NCI-H524 treated with DMSO at 0.1 percent for 48 hours (cell line): ENCODE data around the gene TAF13.
"Not testable (repeated sequence)": the region's sequence is repeated elsewhere in the genome, so short reads cannot be mapped to it uniquely, and the experiment has no call there.

ENCODE experiments used
- DNase-seq: peaks from one replicate; lab custom pipeline; 2025; lab: John Stamatoyannopoulos, UW

Gene TAF13

DNA sequence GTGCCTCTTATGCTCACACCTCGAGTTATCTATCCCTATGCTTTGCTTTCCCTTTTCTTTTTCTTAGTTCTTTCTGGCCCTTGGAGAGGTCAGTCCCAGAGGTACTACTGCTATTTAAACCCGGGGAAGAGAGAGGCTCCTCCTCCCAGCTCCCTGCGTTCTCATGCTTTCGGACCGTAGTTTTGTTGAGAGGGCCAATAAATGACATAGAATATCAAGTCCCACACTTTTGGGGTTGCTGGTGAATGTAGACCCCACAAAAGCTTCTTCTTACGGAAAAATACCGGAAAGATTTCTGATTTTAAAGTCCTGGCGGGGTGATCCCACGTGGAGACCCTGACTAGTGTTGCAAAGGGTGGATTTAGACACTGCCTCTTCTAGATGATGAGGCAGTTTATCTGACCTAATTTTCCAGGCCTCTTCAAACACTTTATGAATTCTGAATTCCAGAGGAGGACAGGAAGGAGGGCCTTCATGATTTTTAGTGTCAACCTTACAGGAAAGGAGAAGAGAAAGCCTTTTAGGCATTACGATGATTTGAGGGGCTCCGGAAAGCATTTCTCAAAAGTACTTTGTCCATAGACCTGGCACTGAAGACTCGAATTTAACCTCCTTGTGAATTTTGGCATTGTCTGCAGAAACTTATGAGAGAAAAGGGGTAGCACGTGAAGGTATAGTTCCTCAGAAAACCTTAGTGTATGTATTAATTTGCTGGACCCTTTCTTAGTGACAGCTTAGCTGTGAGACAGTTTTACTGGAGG is 15.5 kb upstream of the TAF13 start:
- DNase-seq = no peak

DNA sequence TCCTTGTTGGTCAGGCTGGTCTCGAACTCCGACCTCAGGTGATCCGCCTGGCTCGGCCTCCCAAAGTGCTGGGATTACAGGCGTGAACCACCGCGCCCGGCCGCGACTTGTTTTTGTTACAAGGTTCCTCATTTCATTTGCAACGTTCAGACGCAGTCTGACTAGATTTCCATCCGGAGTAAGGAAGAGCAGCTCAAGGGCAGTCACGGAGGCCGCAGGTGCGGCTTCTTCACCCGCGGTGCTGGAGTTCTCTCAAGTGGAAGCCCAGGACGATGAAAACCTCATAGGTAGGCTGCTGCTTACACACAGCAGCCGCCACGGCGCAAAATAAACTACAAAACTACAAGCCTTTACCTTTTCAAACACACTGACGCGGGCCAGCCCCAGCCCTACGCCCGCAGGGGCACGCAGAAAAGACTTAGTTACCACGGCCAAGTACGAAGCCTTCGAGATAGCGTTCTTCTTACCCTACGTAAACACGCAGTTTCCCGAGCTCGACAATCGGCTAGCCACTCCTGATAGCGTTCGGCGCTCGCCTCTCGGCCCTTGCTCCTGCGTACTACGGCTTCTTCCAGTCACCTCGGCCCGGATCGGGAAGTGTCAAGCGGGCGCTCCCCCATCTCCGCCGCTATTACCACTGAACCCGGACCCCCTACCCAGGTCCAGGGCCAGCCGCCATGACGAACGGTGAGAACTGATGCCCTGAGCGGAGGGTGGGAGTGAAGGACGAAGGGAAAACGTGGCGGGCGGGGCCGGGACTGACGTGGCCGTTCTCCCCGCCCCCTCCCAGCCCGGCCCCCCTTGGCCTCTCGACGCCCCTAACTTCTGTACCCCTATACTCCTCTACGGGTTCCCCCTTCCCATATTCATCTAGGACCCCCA is 14.6 kb upstream of the TAF13 start, which contains the start of gene TMEM167B:
Gene TMEM167B (plus strand): TSS at position 569 of the 882 bp plus-strand sequence. CDS start 109 bp downstream, at position 678.
- DNase-seq = peak; percentile 47

DNA sequence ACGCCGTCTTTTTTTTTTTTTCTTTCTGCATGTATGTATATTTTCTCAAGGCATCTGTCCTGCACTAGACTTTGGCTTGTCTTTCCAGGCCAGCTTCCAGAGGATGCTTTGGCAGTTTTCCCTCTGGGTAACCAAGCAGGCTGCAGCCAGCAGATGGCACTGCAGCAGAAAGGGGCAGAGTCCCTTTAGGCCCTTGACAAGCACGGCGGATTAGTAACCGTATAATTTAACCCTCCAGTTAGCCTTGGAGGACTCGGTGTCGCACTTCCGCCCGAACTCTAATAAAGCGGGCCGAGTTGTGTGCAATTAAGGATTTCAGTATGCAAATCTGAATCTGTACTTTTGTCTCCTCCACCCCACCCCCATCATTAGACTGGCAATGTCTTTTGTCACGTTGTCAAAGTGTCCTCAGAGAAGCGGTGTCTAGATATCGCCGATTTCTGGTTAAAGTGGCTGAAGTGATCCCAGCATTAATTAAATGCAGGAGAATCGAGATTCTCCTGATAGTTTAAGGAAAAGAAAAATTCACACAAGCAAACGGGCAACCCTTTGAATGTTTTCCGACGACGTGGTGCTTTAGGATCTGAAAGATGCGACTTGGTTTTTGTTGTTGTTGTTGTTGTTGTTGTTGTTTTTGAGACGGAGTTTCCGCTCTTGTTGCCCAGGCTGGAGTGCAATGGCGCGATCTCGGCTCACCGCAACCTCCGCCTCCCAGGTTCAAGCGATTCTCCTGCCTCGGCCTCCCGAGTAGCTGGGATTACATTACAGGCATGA is 13.6 kb upstream of the TAF13 start:
- peak; percentile 74 for DNase-seq

DNA sequence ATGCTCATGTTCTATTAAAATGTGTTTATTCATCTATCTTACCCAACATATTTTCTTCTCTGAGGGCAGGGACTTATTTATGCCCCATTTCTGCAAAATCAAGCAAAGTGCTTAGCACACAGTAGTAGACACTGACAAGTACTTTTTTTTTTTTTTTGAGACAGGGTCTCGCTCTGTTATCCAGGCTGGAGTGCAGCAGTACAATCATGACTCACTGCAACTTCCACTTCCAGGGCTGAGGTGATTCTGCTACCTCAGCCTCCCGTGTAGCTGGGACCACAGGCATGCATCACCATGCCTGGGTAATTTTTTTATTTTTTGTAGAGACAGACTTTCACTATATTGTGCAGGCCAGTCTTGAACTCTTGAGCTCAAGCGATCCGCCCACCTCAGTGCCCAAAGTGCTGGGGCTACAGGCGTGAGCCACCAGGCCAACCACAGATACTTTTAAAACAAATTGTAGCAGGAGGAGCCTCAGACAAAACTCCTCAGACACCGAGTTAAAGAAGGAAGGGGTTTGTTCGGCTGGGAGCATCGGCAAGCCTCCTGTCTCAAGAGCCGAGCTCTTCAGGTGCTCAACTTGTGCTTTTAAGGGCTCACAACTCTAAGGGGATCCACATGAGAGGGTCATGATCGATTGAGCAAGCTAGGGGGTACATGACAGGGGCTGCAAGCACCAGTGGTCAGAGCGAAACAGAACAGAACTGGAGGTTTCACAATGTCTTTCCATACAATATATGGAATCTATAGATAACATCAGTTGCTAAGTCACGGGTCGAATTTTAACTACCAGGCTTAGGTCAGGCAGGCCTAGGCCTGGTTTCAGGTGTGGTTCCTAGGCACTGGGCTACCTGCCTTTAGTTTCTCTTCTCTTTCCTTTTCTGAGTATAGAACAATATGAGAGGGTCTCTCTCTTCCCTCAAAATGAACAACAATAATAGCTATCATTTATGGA is 9.0 kb upstream of the TAF13 start:
- no peak for DNase-seq

DNA sequence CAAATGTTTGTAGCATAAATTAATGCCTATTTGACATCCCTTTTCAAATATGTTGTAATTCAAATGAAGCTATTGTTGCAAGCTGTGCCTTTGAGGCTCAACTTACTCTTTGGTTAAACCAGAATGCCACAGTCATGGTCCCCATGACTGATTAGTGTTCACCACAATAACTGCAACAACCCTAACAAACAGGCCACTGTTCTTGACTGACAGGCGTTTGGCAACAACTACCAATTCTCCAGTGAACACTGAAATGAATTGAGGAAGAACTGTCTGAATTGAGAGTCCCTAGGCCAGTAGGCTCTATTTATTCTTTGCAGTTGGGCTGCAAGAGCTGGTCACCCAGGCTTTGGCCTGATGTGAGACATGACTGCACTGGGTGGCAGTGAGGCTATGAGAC is 8.1 kb upstream of the TAF13 start:
- DNase-seq = no peak

DNA sequence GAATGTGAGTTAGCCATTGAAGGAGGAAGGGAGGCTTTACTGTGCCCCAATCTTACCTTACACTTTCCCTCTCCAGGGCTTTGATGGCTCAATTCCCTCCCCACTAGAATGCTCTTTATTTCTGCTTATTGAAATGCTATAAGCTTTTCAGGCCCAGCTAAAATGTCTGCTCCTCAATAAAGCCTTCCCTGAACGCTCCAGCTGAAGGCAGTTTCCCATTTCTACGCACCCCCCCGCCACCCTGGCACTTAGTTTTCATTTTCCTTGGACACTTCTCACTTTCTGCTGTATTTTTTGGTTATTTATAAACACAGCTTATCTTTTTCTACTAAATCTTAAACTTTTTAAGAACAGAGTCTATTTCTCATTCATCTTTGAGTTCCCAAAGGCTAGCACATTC is 7.7 kb upstream of the TAF13 start:
- no peak for DNase-seq

DNA sequence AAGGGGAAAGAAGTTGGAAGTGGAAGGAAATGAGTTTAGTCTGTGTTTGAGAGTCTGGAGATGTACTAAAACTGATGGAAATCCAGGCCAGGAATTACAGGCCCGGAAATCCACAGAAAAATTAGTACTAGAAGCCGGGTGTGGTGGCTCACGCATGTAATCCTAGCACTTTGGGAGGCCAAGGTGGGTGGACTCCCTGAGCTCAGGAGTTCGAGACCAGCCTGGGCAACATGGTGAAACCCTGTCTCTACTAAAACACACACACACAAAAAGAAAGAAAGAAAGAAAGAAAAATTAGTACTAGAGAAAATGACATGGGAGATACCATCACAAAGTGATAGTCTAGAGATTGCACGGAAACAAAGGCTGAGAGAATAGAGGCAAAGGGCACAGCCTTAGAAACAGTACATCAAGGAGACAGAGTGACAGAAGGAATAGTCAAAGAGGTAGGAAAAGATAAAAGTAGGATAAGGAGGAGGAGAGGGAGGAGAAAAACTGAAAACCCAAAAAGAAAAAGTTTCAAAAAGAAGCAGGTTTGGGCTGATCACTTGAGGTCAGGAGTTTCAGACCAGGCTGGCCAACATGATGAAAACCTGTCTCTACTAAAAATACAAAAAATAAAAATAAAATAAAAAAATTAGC is 4.8 kb upstream of the TAF13 start:
- DNase-seq = no peak

DNA sequence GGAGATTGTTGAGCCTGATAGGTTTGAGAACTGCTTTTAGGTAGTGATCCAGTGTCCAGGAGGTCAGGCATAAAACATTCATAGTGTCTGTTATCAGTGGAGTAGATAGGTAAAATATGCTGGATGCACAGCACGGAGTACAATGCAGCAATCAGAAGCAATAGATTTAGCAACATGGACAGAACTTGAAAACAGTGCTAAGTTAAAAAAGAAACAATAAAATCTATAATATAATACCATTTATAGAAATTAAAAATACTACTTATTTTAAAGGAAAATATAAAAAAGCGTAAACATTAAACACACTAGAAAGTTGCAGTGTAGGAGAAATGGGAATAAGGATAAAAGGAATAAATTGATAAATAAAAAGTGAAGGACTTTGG is 3.4 kb upstream of the TAF13 start:
- no peak for DNase-seq

DNA sequence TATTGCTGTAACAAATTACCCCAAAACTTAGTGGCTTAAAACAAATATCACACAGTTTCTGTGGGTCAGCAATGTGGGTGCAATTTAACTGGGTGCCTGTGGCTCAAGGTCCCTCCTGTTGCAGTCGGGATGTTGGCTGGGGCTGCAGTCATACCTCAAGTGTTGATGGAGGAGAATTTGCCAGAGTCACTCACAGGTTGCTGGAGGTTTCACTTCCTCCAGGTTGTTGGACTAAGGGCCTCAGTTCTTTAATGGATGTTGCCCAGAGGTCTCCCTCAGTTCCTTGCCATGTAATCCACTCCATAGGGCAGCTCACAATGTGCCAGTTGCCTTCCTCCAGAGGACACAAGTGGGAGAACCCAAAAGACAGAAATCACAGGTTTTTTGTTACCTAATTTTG is 2.5 kb upstream of the TAF13 start:
- DNase-seq = no peak

DNA sequence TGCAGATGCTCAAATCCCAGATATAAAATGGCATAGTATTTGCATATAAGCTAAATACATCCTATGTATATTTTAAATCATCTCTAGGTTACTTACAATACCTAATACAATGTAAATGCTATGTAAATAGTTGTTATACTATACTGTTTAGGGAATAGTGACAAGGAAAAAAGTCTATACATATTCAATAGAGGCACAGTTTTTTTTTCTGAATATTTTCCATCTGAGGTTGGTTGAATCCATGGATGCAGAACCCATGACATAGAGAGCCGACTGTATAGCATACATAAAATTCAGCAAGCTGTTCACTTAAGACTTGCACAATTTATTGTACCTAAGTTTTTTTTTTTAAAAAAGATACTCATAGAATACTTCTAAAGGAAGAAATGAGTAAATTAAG is 6.5 kb downstream of the TAF13 start:
- no peak for DNase-seq

DNA sequence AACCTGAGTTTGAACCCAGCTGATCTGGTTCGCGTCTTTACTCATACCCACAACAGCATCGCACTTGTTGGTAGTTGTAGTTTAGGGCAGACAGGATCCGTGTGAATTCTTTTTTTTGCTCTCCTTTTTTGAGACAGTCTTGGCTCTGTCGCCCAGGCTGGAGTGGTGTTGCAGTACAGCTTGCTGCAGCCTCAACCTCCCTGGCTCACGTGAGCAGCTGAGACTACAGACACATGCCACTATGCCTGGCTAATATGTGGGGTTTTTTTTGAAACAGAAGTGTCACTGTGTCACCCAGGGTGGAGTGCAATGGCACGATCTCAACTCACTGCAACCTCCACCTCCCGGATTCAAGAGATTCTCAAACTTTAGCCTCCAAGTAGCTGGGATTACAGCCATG is 7.9 kb downstream of the TAF13 start:
- DNase-seq = no peak

DNA sequence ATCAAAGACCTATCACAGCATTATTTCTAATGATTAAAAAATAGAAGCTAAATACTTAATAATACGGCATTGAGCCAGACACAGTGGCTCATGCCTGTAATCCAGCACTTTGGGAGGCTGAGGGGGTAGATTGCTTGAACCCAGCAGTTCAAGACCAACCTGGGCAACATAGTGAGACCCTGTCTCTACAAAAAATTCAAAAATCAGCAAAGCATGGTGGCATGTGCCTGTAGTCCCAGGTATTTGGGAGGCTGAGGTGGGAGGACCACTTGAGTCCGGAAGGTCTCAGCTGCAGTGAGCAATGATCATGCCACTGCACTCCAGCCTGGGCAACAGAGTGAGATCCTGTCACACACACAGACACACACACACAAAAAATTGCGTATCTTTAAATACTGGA is 10.7 kb downstream of the TAF13 start:
- DNase-seq = no peak

DNA sequence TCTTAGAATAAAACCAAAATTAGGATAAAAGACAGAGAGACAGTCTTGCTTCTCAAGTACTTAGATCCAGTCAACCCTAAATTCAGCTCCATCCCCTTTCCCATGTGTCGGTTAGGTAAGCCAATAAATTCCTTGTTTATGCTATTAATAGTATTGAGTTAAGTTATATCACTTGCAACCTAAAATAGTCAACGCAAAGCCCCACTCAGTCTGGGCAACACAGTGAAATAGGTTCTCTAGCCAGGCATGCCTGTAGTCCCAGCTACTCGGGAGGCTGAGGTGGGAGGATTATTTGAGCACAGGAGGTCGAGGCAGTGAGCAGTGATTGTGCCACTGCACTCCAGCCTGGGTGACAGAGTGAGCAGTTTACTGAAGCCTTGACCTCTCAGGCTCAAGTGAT is 14.6 kb downstream of the TAF13 start:
- DNase-seq = no peak

DNA sequence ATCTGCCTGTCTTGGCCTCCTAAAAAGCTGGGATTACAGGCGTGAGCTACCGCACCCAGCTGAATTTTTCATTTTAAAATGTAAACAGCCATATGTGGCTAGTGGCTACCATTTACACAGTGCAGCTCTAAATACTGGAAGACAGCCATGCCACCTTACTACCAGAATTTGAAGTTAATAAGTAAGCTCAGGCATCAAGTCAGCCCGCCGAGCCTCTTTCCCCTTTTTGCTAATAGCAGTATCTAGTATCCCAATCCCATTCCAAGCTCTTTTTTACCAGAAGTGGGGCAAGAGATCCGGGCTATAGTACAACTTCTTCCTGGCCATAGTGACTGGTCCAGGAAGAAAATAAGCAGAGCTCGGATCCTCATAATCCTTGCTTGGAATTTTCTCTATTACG is 15.1 kb downstream of the TAF13 start:
- no peak for DNase-seq

DNA sequence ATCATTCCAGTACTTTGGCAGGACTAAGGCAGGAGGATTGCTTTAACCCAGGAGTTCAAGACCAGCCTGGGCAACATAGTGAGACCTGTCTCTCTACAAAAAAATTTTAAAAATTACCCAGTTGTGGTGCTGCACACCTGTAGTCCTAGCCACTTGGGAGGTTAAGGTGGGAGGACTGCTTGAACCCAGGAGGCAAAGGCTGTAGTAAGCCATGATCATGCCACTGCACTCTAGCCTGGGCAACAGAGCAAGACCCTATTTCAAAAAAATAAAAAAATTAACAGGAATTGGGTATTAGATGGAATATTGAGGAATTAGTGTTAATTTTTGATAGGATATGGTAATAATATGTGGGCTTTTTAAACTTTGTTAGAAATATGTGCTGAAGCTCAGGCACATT is 16.8 kb downstream of the TAF13 start:
- DNase-seq = no peak

DNA sequence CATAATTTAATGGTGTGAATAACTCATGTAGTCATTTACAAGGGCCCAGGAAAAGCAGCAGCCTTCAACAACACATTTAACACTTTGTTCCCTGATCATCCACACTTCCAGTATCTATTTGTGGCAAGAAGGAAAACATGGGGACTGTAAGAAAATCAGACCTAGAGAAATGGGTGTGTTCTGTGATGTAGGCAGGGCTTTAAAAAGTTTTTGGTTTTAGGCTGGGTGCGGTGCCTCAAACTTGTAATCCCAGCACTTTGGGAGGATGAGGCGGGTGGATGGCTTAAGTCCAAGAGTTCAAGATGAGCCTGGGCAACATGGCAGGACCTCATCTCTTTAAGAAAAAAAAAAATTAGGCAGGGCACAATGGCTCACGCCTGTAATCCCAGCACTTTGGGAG is 19.7 kb downstream of the TAF13 start:
- DNase-seq = no peak

DNA sequence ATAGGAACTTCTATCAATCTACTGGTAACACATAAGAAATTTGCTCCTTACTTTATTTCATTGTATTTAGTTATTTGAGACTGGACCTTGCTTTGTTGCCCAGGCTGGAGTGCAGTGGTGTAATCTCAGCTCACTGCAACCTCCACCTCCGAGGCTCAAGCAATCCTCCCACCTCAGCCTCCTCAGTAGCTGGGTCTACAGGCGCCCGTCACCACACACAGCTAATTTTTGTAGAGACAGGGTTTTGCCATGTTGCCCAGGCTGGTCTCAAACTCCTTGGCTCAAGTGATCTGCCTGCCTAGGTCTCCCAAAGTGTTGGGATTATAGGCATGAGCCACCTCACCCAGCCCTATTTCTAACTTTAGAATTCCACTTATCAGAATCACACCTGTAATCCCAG is 23.7 kb downstream of the TAF13 start:
- DNase-seq = not testable (repeated sequence)

DNA sequence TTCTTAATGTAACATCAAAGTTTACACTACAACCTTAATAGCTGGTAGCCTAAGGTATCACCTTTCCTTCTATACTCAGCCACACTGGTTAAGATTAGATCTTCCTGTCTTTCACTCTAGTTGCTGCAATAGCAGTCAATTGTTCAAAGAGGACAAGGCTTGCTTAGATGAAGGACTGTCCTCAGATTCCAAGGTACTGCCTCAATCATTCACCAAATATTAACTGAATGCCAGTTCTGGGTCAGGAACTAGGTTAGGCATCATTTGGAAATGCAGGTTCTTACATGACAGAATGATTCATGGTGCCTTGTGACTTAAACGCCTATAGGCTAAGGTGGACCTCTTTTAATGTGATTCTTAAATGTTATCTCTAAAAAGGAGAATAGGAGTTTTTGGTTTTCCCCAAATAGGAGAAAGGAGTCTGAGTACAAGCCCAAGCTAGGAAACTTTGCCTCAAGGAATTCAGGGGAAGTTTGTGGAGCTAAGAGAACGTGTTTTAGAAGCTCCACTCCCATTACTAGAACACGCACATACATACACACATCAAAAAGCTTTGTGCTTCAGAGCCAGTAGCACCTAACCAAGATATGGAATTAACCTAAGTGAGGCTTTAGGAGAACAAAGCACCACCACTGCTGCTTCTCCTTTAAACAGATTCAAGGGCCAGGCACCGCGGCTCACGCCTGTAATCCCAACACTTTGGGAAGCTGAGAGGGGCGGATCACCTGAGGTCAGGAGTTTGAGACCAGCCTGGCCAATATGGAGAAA is 25.4 kb downstream of the TAF13 start:
- no peak for DNase-seq

DNA sequence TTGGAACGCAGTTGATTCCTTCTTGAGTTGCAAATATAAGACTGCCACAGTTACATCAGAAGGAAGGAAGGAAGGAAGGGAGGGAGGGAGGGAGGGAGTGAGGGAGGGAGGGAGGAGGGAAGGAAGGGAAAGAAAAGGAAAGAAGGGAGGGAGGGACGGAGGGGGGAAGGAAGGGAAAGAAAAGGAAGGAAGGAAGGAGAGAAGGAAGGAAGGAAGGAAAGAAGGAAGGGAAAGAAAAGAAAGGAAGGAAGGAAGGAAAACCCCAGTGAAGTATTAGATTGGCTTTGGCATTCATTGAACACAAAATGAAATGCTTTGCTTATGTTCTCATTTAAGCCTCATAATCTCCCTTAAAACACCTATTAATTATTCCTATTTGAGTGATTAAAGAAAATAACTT is 27.5 kb downstream of the TAF13 start:
- DNase-seq = no peak

DNA sequence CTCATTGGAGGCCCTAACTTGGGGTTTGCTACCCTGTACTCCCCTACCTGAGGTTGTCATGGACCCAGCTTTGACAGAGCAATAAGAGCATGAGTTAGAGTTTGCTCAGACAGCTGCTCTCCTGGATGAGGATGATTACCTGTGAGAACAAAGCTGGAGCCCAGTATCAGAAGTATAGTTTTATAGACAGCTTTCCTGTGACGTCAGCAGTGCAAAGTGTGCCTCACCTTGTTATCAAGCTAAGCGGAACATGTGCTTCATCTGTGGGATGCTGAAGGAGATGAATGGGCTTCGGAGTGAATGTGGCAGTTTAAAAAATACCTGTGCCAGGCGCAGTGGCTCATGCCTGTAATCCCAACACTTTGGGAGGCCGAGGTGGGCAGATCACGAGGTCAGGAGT is 28.5 kb downstream of the TAF13 start:
- no peak for DNase-seq
